Choroid plexus epithelial cell (primary cell): ENCODE results near the gene PDXP.

Source experiments
- DNase-seq: peaks from one replicate; pipeline ENCODE4 v3.0.0-alpha.2; 2010; ENCODE audit warnings: low read depth
- H3K4me3 ChIP-seq: 2 replicates; pipeline ENCODE4 v1.5.1; 2011; ENCODE audit warnings: low read depth, mild to moderate bottlenecking, control low read depth, low read length, moderate library complexity
- TF ChIP-seq, protein P1 (sequence below): conservative IDR thresholded peaks from 2 replicates; pipeline ENCODE4 v1.5.1; 2011; ENCODE audit warnings: low read depth, mild to moderate bottlenecking, control low read depth, inconsistent platforms, low read length, moderate library complexity

The PDXP gene

DNA sequence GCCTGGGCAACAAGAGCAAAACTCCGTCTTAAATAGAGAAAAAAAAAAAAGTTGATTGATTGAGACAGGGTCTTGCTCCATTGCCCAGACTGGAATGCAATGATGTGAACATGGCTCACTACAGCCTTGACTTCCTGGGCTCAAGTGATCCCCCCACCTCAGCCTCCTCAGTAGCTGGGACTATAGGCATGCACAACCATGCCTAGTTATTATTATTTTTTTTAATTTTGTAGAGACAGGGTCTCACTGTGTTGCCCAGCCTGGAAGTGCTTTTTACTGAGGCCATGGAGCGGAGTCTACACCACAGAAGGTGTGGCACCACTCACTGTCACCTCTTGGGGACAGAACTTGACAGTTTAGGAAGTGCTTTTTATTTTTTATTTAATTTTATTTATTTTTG, 56.1 kb downstream of the PDXP start:
- no peak overlapping the region for H3K4me3 ChIP-seq
- no peak for DNase-seq
- TF ChIP-seq, protein P1, sequence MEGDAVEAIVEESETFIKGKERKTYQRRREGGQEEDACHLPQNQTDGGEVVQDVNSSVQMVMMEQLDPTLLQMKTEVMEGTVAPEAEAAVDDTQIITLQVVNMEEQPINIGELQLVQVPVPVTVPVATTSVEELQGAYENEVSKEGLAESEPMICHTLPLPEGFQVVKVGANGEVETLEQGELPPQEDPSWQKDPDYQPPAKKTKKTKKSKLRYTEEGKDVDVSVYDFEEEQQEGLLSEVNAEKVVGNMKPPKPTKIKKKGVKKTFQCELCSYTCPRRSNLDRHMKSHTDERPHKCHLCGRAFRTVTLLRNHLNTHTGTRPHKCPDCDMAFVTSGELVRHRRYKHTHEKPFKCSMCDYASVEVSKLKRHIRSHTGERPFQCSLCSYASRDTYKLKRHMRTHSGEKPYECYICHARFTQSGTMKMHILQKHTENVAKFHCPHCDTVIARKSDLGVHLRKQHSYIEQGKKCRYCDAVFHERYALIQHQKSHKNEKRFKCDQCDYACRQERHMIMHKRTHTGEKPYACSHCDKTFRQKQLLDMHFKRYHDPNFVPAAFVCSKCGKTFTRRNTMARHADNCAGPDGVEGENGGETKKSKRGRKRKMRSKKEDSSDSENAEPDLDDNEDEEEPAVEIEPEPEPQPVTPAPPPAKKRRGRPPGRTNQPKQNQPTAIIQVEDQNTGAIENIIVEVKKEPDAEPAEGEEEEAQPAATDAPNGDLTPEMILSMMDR, result no peak

DNA sequence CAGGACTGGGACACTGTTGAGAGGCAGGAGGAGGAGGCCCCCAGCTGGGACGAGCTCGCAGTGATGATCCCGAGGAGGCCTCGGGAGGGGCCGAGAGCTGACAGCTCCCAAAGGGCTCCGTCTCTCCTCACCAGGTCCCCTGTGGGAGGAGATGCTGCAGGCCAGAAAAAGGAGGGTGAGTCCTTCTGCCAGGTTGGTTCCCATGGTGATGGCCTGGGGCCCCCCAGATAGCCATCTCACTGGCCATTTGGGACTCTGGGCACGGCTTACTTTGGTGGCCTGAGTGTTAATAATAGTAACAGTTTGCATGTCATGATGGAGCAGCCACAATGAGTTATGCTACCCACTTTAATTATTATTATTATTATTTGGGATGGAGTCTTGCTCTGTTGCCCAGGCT, 57.2 kb downstream of the PDXP start:
- no peak overlapping the region for H3K4me3 ChIP-seq
- TF ChIP-seq, protein P1, result no peak
- DNase-seq, result no peak
